Measurements from ENCODE around the gene SLC16A7.

DNA sequence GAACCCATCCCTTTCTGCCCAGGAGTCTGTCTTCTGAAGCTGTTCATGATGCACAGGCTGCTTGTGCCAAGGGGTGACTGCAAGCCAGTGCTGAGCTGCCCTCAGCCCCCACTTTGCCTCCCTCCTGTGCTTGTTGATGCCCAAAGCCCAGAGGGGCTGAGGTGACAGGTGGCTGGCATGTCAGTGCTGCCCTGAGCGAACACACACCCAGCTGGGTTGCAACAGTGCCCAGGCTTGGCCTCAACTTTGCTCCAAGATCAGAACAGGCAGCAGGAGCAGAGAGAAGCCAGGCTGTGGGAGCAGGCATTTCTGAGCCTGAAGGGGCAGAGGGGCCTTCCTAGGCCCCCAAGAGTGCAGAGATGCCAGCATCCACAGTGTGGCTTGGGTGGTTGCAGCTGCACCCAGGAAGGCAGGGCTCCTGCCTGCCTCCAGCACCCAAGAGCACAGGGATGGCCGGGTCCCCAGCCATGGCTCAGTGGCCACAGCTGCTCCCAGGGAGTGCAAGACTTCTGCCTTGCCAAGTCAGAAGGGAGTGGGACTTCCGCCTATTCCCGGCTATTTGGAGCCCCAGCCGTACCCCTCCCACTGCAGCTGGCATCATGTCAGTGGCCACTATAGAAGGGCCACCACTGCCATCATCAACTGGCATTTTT is 83.1 kb downstream of the SLC16A7 start:
- TF ChIP-seq, protein P1, sequence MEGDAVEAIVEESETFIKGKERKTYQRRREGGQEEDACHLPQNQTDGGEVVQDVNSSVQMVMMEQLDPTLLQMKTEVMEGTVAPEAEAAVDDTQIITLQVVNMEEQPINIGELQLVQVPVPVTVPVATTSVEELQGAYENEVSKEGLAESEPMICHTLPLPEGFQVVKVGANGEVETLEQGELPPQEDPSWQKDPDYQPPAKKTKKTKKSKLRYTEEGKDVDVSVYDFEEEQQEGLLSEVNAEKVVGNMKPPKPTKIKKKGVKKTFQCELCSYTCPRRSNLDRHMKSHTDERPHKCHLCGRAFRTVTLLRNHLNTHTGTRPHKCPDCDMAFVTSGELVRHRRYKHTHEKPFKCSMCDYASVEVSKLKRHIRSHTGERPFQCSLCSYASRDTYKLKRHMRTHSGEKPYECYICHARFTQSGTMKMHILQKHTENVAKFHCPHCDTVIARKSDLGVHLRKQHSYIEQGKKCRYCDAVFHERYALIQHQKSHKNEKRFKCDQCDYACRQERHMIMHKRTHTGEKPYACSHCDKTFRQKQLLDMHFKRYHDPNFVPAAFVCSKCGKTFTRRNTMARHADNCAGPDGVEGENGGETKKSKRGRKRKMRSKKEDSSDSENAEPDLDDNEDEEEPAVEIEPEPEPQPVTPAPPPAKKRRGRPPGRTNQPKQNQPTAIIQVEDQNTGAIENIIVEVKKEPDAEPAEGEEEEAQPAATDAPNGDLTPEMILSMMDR (IDR thresholded peaks at IDR 0.05): no peak
- no peak for TF ChIP-seq POLR2A (IDR thresholded peaks at IDR 0.05)
